Measurements from ENCODE around the gene UBXN7. TPM values are rescaled to one million over a fixed set of nuclear protein-coding genes. Genes with fewer than 3 reads are reported as not detected.
"Not testable (repeated sequence)": the region's sequence is repeated elsewhere in the genome, so short reads cannot be mapped to it uniquely, and the experiment has no call there.

UBXN7 gene
- total RNA-seq, 2 donors from 2014 or later = 51.4 to 53.2 TPM

DNA sequence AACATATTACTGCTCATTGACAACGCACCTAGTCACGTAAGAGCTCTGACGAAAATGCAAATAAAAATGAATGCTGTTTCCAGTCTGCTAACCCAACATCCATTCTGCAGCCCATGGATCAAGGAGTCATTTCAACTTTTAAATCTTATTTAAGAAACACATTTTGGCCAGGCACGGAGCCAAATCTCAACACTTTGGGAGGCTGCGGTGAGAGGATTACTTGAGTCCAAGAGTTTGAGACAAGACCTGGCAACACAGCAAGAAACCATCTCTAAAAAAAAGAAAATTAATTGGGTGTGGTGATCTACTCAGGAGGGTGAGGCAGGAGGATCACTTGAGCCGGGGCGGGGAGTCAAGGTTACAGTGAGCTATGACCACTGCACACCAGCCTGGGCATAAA lies 71.6 kb downstream of the UBXN7 start:
- DNase-seq (ENCODE audit: low spot score) (no peak), ATAC-seq (no peak)
- no peak overlapping the region for H3K4me3 Mint-ChIP-seq
- H3K27me3 Mint-ChIP-seq = no peaks in the 10 kb centered on the region
- H3K4me1 Mint-ChIP-seq (ENCODE audit: low read depth in 2 of 2) = peaks cover 13 to 27% of the 10 kb centered on the region in 2 donors
- peak overlapping the region in 1 of 2 donors; percentile 37 for H3K27ac Mint-ChIP-seq
- no peaks in the 10 kb centered on the region for H3K9me3 Mint-ChIP-seq
- H3K36me3 Mint-ChIP-seq = peaks cover 32% of the 10 kb centered on the region

GRCh38 chr3:196358540-196358939 lies 73.7 kb downstream of the UBXN7 start:
- not testable (repeated sequence) for DNase-seq (ENCODE audit: low spot score); ATAC-seq; H3K27me3 Mint-ChIP-seq; H3K9me3 Mint-ChIP-seq; H3K4me3 Mint-ChIP-seq
- Mint-ChIP-seq H3K36me3 (peaks cover 42% of the 10 kb centered on the region), H3K27ac (peak overlapping the region in 1 of 2 donors; percentile 28), H3K4me1 (ENCODE audit: low read depth in 2 of 2) (peaks cover 13 to 27% of the 10 kb centered on the region in 2 donors)

GRCh38 chr3:196357905-196358304 lies 74.3 kb downstream of the UBXN7 start:
- Mint-ChIP-seq H3K27me3 (no peaks in the 10 kb centered on the region), H3K4me3 (peak overlapping the region; percentile 34), H3K27ac (peak overlapping the region; percentile 8 to 21), H3K9me3 (no peaks in the 10 kb centered on the region), H3K4me1 (ENCODE audit: low read depth in 2 of 2) (peaks cover 15 to 27% of the 10 kb centered on the region in 2 donors), H3K36me3 (peaks cover 42% of the 10 kb centered on the region)
- ATAC-seq (peak in 1 of 2 donors; percentile 62), DNase-seq (ENCODE audit: low spot score) (no peak)

GRCh38 chr3:196356556-196356955 lies 75.7 kb downstream of the UBXN7 start:
- Mint-ChIP-seq H3K27me3 (no peaks in the 10 kb centered on the region), H3K4me1 (ENCODE audit: low read depth in 2 of 2) (peaks cover 15 to 27% of the 10 kb centered on the region in 2 donors), H3K27ac (no peak overlapping the region), H3K36me3 (peaks cover 42% of the 10 kb centered on the region), H3K9me3 (no peaks in the 10 kb centered on the region), H3K4me3 (no peak overlapping the region)
- DNase-seq (ENCODE audit: low spot score) = no peak
- ATAC-seq = no peak

DNA sequence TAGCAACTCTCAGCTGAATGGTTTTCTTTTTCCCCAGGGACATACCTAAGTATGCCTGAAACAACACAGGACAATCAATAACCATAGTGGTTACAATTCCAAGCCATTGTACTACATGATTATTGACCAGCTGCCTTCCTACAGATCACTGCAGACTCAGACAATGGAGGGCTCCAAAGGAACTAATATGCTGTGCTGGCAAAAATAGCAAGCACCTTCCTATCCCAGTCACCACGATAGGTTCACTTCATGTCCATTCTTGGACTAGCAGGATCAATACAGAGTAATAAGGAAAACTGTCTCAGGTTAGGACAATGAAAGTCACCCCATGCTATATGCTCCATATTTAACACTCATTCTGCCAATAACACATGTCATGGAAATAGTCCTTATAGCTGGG lies 76.6 kb downstream of the UBXN7 start:
- H3K4me3 Mint-ChIP-seq = no peak overlapping the region
- no peaks in the 10 kb centered on the region for H3K9me3 Mint-ChIP-seq
- peaks cover 37% of the 10 kb centered on the region for H3K36me3 Mint-ChIP-seq
- H3K27ac Mint-ChIP-seq = no peak overlapping the region
- no peaks in the 10 kb centered on the region for H3K27me3 Mint-ChIP-seq
- DNase-seq (ENCODE audit: low spot score) (no peak), ATAC-seq (no peak)
- peaks cover 15 to 27% of the 10 kb centered on the region in 2 donors for H3K4me1 Mint-ChIP-seq (ENCODE audit: low read depth in 2 of 2)

DNA sequence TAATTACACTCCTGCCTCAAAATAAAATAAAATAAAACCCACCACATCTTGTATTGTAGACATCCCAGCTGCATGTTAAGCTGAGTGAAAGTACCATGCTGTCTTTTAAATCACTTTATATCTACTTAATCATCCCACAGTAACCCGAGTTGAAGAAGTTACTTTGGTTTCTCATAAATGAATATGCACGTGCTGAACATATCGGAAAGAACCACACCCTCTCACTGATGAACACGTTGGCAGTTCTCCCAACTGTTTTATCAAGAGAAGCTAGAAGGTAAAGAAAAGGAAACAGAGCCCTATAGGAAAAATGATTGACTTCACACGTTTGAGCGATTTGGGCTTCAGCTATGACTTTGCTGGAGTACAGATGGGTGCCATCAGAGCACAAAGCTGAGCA lies 78.1 kb downstream of the UBXN7 start:
- no peaks in the 10 kb centered on the region for H3K9me3 Mint-ChIP-seq
- DNase-seq (ENCODE audit: low spot score) (no peak), ATAC-seq (no peak)
- no peak overlapping the region for H3K4me3 Mint-ChIP-seq
- peaks cover 12 to 24% of the 10 kb centered on the region in 2 donors for H3K4me1 Mint-ChIP-seq (ENCODE audit: low read depth in 2 of 2)
- H3K36me3 Mint-ChIP-seq = peaks cover 32% of the 10 kb centered on the region
- no peak overlapping the region for H3K27ac Mint-ChIP-seq
- no peaks in the 10 kb centered on the region for H3K27me3 Mint-ChIP-seq

GRCh38 chr3:196351541-196351940 lies 80.7 kb downstream of the UBXN7 start:
- Mint-ChIP-seq H3K27ac (peak overlapping the region in 1 of 2 donors; percentile 11), H3K36me3 (peaks cover 19% of the 10 kb centered on the region), H3K27me3 (no peaks in the 10 kb centered on the region), H3K4me3 (no peak overlapping the region), H3K4me1 (ENCODE audit: low read depth in 2 of 2) (peaks cover 2 to 6% of the 10 kb centered on the region in 2 donors), H3K9me3 (no peaks in the 10 kb centered on the region)
- DNase-seq (ENCODE audit: low spot score) (no peak), ATAC-seq (no peak)

GRCh38 chr3:196350067-196350466 lies 82.2 kb downstream of the UBXN7 start:
- no peaks in the 10 kb centered on the region for H3K27me3 Mint-ChIP-seq
- H3K36me3 Mint-ChIP-seq = peaks cover 5% of the 10 kb centered on the region
- H3K4me1 Mint-ChIP-seq (ENCODE audit: low read depth in 2 of 2) = peaks cover 0 to 2% of the 10 kb centered on the region in 2 donors
- no peak for DNase-seq (ENCODE audit: low spot score)
- ATAC-seq = no peak
- no peak overlapping the region for H3K27ac Mint-ChIP-seq
- H3K4me3 Mint-ChIP-seq = no peak overlapping the region
- no peaks in the 10 kb centered on the region for H3K9me3 Mint-ChIP-seq

GRCh38 chr3:196348698-196349097 lies 83.5 kb downstream of the UBXN7 start:
- Mint-ChIP-seq H3K4me1 (ENCODE audit: low read depth in 2 of 2) (peaks cover 0 to 2% of the 10 kb centered on the region in 2 donors), H3K9me3 (no peaks in the 10 kb centered on the region), H3K27ac (no peak overlapping the region), H3K27me3 (no peaks in the 10 kb centered on the region), H3K36me3 (peaks cover under 1% of the 10 kb centered on the region), H3K4me3 (no peak overlapping the region)
- no peak for DNase-seq (ENCODE audit: low spot score)
- no peak for ATAC-seq

DNA sequence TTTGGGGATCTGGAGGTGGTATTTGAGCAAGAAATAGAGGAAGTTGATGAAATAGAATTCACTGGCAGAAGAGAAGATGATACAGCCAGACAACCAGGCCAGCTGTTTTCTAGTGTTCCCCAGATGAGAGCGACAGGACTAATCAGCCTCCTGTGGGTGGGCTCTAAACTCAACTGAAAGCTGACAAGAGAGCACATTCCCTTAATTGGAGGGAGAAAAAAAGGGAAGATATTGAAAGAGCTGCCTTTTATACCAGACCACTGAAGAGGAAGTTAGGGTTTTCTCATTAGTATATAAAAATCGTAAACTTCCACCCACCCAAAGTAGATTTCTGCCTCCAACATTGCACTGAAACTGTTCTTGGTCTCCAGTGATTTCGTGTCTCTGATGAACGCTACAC lies 87.6 kb downstream of the UBXN7 start:
- Mint-ChIP-seq H3K27me3 (no peaks in the 10 kb centered on the region), H3K4me3 (no peak overlapping the region), H3K36me3 (no peaks in the 10 kb centered on the region)

GRCh38 chr3:196343917-196344316 lies 88.3 kb downstream of the UBXN7 start:
- not testable (repeated sequence) for H3K4me1 Mint-ChIP-seq (ENCODE audit: low read depth in 2 of 2); H3K36me3 Mint-ChIP-seq; ATAC-seq; H3K9me3 Mint-ChIP-seq; DNase-seq (ENCODE audit: low spot score); H3K27ac Mint-ChIP-seq; H3K27me3 Mint-ChIP-seq; H3K4me3 Mint-ChIP-seq

More for the DNA sequence above, 87.6 kb downstream of the UBXN7 start:
- no peaks in the 10 kb centered on the region for H3K4me1 Mint-ChIP-seq (ENCODE audit: low read depth in 2 of 2)
- H3K27ac Mint-ChIP-seq = peak overlapping the region in 1 of 2 donors; percentile 12
- ATAC-seq (no peak), DNase-seq (ENCODE audit: low spot score) (no peak)
- H3K9me3 Mint-ChIP-seq = no peaks in the 10 kb centered on the region

- Mint-ChIP-seq H3K27ac (no peak overlapping the region), H3K36me3 (no peaks in the 10 kb centered on the region), H3K4me3 (no peak overlapping the region), H3K9me3 (no peaks in the 10 kb centered on the region), H3K27me3 (no peaks in the 10 kb centered on the region), H3K4me1 (ENCODE audit: low read depth in 2 of 2) (peaks cover 0 to 3% of the 10 kb centered on the region in 2 donors)
- DNase-seq (ENCODE audit: low spot score) (no peak), ATAC-seq (no peak)
Observed at GRCh38 chr3:196341137-196341536, 91.1 kb downstream of the UBXN7 start.

- Mint-ChIP-seq H3K4me3 (no peak overlapping the region), H3K9me3 (no peaks in the 10 kb centered on the region), H3K27me3 (no peaks in the 10 kb centered on the region), H3K27ac (no peak overlapping the region), H3K36me3 (no peaks in the 10 kb centered on the region), H3K4me1 (ENCODE audit: low read depth in 2 of 2) (peaks cover 0 to 3% of the 10 kb centered on the region in 2 donors)
- ATAC-seq (no peak), DNase-seq (ENCODE audit: low spot score) (no peak)
Observed at GRCh38 chr3:196340466-196340865, 91.8 kb downstream of the UBXN7 start.

DNA sequence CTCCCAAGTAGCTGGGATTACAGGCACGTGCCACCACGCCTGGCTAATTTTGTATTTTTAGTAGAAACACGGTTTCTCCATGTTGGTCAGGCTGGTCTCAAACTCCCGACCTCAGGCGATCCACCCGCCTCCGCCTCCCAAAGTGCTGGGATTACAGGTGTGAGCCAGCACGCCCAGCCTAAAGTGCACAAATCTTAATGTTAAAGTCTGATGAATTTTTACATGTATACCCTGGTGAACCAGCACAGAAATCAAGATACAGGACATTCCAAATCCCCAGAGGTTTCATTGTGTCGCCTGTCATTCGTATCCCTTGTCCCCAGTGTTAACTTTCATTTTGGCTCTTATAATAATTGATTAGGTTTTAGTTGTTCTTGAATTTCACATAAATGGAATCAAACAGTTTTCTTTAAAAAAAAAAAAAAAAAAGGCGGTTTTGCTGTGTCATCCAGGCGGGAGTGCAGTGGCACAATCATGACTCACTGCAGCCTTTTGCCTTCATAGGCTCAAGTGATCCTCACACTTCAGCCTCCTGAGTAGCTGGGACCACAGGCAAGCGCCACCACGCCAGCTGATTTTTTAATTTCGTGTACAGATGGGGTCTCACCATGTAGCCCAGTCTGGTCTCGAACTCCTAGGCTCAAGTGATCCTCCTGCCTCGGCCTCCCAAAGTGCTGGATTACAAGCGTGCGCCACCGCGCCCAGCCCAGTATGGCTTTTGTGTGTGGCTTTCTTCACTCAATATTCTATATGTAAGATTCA lies 92.6 kb downstream of the UBXN7 start:
- DNase-seq (ENCODE audit: low spot score) = no peak
- Mint-ChIP-seq H3K27me3 (no peaks in the 10 kb centered on the region), H3K4me1 (ENCODE audit: low read depth in 2 of 2) (peaks cover 0 to 3% of the 10 kb centered on the region in 2 donors), H3K9me3 (no peaks in the 10 kb centered on the region), H3K4me3 (no peak overlapping the region), H3K36me3 (no peaks in the 10 kb centered on the region), H3K27ac (no peak overlapping the region)
- peak in 1 of 2 donors; percentile 73 for ATAC-seq
